DMS153 treated with DMSO at 0.1 percent for 48 hours (cell line): ENCODE data around the gene NFE2L1.
A peak's percentile ranks its signal among the peaks of the same experiment; 100 is the strongest.
"Not testable (repeated sequence)": the region's sequence is repeated elsewhere in the genome, so short reads cannot be mapped to it uniquely, and the experiment has no call there.

ENCODE experiments used
- DNase-seq: peaks from one replicate; lab custom pipeline; 2025; ENCODE audit not compliant: unreplicated experiment; lab: John Stamatoyannopoulos, UW

NFE2L1 gene

DNA sequence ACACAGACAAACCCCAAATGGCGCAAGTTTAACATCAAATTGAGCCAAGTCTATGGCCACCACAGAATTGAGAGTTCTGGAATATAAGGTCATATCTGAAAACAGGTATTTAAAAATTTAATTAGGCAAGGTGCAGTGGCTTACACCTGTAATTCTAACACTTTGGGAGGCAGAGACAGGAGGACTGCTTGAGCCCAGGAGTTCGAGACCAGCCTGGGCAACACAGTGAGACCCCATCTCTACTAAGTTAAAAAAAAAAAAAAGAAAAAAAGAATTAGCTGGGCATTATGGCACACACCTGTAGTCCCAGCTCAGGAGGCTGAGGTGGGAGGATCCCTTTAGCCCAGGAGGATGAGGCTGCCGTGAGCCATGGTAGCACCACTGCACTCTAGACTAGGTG lies 19.1 kb downstream of the NFE2L1 start:
- DNase-seq, result no peak

DNA sequence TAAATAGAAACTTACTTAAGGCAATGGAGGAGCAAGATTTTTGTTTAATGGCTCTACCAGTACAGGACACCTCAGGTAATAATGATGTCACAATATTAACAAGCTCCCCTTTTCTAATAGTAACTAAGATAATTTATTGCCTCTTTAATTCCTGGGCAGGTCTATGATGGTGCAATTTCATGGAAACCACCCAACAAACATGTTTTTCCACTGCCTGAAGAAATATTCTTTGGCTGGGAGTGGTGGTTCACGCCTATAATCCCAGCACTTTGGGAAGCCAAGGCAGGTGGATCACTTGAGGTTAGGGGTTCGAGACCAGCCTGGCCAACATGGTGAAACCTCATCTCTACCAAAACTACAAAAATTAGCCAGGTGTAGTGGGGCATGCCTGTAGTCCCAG lies 19.6 kb downstream of the NFE2L1 start:
- not testable (repeated sequence) for DNase-seq

DNA sequence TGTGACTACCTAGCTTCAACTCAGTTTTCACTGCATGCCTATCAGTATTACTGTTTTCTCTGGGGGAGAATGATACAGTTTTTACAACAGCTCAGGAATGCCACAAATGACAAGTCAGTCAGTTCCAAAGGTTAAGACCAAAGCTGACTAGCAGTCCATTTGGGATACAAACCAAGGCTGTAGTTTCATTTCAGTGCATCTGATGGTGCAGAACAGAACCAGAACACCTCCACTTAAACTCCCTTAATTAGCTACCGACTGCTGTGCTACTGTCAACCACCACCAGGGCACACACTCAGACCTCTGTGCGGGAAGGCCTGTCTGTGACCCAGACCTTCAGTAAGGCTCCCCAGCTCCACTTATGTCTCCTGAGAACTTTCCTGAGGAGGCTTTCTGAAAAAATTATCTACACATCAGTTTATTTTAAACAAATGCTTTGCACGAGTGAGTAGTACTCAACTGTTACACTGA lies 20.4 kb downstream of the NFE2L1 start:
- no peak for DNase-seq

DNA sequence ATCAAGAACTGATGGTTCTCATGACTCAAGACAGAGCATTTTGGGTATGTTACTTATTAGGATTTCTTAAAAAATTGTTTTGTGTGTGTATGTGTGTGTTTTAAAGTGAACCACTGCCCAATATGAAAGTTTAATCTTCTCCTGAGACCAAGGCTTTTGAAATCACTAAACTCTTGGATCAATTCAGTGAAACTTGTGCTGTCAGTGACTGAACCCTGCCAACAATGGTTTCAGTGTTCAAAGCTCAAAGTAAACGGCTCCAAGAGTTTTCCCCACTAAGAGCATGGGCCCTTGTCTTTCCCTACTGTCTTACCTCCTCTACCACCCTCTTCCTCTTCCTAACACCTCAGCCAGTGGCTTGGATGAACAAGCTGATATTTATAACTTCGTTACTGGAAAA lies 22.0 kb downstream of the NFE2L1 start:
- no peak for DNase-seq

DNA sequence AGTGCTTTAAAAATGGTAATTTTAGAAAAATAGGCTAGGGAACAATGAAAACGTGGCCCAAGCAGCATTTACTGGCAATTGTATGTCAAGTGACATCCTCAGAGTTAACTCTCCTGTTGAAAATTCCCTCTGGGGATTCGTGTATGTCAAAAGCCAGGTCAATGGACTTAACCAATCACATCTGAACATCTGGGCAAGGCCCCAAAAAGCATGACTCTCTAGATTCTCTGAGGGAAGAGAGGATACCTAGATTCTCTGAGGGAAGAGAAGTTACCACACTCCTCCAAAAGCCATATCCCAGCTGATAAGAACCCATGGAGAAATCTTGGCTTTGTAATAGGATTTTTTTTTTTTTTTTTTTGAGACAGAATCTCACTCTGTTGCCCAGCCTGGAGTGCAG lies 23.5 kb downstream of the NFE2L1 start:
- DNase-seq, result no peak

DNA sequence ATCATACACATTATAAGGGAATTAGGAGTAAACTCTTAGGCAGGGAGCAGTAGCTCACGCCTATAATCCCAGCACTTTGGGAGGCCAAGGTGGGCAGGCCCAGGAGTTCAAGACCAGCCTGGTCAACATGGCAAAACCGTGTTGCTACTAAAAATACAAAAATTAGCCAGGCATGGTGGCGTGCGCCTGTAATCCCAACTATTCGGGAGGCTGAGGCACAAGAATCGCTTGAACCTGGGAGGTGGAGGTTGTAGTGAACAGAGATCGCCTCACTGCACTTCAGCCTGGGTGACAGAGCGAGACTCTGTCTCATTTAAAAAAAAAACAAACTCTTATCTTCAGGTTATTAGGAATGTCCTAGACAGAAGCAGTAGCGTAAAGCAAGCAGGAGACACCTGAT lies 24.7 kb downstream of the NFE2L1 start:
- not testable (repeated sequence) for DNase-seq

DNA sequence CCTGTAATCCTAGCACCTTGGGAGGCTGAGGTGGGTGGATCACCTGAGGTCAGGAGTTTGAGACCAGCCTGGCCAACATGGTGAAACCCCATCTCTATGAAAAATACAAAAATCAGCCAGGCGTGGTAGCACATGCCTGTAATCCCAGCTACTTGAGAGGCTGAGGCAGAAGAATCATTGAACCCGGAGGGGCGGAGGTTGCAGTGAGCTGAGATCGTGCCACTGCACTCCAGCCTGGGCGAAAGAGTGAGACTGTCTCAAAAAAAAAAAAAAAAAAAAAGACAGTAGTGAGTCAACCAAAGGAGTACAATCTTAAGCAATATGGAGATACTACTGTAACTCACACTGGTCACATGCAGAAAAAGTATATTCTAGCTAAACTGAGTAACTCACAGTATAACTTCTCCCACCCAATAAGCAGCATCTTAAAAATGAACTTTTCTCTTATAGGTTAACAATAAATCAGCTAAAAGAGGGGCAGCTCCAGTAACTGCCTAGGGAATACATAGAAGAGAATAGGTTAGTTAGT lies 25.5 kb downstream of the NFE2L1 start:
- not testable (repeated sequence) for DNase-seq

DNA sequence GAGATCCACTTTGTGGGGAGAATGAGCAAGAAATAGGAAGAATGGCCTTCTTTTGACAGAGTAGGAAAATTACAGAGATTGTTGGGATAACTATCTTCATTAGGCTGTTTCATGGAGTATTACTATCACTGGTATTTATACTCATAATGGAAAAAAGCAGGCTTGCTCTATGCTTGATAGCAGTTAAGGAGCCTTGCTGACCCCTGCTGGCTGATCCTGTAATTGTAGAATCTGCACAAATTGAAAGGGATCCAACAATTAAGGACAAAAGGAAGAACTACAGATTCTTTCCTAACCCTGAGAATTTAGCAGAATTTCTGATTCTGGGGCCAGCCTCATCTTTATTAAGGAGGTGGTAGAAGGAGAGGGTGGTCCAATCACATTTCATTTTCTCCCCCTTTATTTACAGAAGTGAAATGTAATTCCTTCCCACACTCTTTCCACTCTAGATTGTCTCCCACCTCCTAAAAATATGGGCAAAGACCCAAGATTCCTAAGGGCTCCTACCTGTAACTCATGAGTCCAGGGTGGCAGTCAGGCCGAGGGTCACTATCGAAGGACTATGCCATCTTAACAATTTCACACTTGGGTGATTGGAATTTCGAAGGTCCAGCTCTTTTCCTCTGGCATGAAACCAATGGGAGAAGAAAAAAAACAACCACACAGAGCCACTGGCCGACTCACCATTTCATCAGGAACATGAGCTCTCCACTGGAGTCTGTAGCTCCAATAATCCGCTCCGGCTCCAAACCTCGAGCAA lies 26.3 kb downstream of the NFE2L1 start:
- DNase-seq, result peak; percentile 53

DNA sequence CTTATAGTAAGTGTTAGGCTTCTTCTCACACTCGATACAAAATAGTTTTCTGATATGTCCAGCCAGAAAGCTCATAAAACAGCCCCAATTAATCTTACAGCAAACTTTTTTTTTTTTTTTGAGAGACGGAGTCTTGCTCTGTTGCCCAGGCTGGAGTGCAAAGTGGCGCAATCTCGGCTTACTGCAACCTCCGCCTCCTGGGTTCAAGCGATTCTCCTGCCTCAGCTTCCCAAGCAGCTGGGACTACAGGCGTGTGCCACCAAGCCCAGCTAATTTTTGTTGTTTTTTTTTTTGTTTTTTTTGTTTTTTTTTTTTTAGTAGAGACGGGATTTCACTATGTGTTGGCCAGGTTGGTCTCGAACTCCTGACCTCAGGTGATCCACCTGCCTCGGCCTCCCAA lies 29.0 kb downstream of the NFE2L1 start:
- not testable (repeated sequence) for DNase-seq

DNA sequence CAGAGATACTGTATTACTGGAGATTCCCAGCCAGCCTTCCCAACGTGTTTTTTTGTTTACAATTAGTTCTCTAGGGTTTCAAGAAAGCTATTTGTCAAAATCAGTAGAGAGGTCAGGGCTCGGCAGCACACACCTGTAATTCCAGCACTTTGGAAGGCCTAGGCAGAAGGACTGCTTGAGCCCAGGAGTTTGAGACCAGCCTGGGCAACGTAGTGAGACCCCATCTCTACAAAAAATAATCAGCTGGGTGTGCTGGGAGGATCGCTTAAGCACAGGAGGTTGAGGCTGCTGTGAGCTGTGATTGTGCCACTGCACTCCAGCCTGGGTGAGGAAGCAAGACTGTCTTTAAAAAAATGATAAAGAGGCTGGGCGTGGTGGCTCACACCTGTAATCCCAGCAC lies 33.7 kb downstream of the NFE2L1 start:
- DNase-seq, result no peak

DNA sequence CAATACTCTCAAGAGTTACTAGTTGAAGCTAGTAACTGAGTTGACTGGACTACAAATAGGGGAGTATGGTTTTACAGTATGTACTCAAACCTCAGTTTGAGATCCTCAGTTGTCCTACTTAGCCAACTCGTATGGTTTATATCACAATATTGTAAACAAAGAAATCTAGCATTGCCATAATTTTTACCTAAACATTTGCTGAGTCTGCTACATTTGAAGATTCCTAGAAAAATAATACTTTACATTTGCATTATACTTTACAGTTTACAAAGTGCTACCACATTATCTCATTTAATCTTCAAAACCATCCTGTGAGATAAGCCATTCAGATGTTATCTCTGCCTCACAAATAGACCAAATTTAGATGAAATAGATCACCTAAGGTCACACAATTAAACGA lies 36.8 kb downstream of the NFE2L1 start:
- no peak for DNase-seq

DNA sequence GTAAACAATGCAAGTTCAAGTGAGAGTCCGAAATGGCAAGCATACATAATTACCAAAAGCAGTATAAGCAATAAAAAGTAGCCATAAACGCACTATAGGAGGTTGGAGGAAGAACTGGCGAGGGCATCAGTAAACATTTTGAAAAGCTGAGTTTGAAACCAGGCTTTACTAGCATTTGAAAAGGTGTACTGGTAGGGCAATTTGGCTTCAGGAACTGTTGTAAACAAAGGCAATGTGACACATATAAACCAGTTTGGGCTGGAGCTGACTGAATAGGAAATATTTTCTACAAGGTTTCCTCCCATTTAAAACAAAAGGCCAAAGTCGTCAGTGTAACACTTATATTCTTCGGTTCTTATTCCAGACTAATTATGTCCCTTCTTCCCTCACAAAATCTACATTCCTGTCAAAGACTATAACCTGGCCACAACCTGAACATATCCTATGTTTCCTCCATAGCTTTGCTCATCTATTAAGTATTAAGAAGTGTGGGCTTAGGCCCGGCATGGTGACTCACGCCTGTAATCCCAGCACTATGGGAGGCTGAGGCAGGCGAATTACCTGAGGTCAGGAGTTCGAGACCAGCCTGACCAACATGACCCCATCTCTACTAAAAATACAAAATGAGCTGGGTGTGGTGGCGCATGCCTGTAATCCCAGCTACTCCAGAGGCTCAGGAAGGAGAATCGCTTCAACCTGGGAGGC lies 45.3 kb downstream of the NFE2L1 start:
- DNase-seq, result no peak

DNA sequence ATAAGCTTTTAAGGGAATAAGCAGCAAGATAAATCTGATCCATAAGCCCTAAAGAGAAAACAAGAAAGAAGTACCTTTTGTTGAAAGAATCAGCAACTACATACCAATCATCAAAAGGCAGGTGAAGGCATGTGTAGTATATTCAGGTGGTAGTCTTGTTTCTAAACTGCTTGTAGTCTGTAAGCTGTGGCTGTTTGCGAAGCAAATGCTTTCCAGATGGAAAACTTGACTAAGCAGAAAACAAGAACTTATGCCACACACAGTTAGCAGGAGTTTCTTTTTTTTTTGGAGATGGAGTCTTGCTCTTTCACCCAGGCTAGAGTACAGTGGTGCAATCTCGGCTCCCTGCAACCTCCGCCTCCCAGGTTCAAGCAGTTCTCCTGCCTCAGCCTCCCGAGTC lies 47.5 kb downstream of the NFE2L1 start:
- DNase-seq, result no peak

DNA sequence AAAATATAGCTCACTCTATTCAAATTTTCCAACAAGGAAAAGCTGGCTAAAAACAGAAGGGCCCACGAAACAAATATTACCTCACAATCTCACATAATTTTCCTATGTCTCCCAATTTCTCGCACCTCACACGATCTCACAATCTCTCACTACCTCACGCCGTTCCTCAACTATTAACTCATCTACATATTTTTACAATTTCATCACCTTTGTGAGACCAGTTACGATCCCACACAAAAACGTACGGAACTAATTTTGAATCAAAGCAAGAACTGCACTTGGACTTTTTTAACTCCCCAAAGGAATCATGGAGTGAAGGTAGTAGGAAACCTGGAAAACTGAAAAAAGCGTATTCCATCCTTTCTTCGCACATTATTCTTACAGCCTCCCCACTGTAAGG lies 52.0 kb downstream of the NFE2L1 start:
- DNase-seq, result no peak

DNA sequence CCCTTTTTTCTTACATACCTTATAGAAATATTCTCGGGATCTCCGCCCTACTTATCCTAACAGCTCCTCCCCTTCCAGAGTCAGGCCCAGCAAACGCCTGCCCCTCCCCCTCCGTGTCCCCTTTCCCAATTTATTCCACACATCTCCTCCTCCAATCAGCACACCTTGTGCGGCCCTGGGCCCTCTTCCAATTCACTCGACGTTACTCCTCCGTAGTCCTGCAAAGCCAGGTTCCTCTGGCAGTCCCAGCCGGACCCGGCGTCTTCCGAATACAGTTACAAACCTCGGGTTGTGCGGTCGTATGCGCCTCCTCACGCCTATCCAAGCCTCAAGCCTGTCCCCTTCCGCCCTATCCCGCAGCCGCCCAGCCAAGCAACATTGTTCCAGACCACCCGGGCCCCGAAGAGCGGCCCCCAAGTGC lies 52.4 kb downstream of the NFE2L1 start:
- peak; percentile 44 for DNase-seq

DNA sequence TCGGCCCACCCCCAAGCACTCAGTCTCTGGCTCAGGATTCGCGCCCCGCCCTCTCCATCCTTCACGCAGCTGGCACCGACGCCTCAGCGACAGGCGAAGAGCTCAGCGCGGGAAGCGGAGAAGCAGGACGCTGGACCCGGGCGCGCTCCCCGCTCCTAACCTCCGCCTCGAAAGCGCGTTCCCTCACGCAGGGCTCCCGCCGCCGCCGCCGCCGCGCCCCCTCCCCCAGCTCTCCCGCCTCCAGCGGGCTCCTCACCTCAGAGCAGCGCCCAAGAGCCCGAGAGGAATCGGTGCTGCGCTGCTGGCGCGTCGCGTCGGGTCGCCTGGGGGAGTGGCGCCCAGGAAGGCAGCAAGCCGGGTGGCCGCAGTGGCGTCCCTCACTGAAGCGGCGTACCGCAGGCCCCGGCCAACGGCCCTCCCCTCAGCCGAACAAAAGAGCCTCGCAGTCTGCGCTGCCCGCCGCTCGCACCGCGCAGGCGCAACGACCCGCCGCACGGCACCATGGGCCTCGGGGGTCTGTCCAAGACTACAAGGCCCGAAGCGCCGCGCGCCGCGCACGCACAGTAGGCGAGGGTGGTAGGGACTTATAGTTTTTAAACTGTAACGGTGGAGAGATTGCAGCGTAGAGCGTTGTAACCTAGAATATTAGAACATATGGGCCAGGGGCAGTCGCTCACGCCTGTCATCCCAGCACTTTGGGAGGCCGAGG lies 53.0 kb downstream of the NFE2L1 start, which contains the start of gene CBX1:
Gene CBX1 (minus strand): TSS at position 467 of the 709 bp plus-strand sequence. CDS start 24,474 bp downstream, outside the sequence.
- DNase-seq, result peak; percentile 92

DNA sequence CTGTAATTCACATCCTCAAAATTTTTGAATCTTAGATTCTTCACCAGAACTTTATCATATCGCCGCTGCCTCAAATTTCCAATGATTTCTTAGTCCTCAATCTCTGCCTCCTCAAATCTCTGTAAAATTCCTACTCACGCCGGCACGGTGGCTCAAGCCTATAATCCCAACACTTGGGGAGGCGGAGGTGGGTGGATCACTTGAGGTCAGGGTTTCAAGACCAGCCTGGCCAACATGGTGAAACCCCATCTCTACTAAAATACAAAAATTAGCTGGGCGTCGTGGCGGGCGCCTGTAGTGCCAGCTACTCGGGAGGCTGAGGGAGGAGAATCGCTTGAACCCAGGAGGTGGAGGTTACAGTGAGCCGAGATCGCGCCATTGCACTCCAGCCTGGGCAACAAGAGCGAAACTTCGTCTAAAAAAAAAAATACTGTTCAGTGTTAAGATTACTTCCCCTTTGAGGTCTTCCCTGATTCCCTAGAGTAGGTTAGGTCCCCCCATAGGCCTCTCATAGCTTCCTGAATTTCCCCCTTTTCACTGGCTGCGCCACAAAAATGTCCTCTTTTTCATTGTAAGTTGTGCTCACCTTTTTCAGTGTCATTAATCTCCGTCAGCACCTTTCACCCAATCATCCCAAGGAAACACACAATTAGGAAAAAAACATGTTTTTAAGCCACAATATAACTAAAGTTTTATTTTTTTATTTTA lies 54.0 kb downstream of the NFE2L1 start:
- DNase-seq, result no peak

DNA sequence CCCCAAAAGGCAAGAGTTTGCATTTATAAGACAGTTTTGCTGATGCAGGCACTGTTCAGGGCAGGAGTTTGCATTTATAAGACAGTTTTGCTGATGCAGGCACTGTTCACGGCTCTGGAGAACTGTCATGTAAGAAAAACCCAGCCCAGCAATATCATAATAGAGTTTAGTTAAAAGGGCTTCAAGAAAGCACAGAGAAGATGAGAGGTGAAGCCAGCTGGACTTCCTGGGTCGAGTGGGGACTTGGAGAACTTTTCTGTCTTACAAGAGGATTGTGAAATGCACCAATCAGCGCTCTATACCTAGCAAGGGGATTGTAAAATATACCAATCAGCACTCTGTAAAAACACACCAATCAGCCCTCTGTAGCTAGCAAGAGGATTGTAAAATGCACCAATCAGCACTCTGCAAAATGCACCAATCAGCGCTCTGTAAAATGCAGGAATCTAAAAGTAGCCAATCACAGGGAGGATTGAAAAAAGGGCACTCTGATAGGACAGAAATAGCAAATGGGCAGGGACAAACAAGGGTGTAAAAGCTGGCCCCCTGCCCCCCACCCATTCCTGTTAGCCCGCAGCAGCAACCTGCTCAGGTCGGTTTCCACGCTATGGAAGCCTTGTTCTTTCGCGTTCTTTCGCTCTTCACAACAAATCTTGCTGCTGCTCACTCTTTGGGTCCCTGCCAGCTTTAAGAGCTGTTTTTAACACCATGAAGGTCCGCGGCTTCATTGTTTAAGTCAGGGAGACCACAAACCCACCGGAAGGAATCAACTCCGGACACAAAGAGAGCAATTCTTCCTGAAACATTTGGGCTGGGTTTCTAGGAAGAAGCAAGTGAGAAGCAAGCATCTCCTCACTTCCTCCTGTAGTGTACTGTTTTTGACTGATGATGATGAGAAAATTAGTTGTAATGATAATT lies 54.9 kb downstream of the NFE2L1 start:
- DNase-seq, result no peak

DNA sequence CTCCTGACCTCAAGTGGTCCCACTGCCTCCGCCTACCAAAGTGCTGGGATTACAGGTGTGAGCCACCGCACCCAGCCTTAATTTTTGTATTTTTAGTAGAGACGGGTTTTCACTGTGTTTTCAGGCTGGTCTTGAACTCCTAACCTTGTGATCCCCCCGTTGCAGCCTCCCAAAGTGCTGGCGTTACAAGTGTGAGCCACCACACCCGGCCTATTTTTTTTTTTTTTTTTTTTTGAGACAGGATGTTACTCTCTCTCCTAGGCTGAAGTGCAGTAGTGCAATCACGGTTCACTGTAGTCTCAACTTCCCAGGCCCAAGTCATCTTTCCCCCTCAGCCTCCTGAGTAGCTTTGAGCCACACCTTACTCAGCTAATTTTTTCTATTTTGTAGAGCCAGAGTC lies 56.3 kb downstream of the NFE2L1 start:
- DNase-seq, result no peak

DNA sequence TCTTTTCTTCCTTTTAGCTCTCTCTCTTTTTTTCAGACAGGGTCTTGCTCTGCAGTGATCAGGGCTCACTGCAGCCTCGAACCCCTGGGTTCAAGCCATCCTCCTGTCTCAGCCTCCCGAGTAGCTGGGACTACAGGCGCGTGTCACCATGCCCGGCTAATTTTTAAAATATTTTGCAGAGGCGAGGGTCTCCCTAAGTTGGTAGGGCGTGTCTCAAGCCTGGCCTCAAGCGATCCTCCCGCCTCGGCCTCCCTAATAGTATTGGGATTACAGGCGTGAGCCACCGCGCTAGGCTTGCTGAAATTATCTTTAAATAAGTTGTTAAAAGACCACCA lies 58.6 kb downstream of the NFE2L1 start:
- DNase-seq, result no peak
